GM12874 (cell line): ENCODE results near the gene CDK19.

Experiments
- TF ChIP-seq, protein P1 (sequence below): IDR thresholded peaks from 2 replicates; pipeline ENCODE4 v1.5.1; 2011; ENCODE audit warnings: low read depth, mild to moderate bottlenecking, control low read depth, low read length, moderate library complexity; ENCODE audit not compliant: insufficient read depth

CDK19 gene

DNA sequence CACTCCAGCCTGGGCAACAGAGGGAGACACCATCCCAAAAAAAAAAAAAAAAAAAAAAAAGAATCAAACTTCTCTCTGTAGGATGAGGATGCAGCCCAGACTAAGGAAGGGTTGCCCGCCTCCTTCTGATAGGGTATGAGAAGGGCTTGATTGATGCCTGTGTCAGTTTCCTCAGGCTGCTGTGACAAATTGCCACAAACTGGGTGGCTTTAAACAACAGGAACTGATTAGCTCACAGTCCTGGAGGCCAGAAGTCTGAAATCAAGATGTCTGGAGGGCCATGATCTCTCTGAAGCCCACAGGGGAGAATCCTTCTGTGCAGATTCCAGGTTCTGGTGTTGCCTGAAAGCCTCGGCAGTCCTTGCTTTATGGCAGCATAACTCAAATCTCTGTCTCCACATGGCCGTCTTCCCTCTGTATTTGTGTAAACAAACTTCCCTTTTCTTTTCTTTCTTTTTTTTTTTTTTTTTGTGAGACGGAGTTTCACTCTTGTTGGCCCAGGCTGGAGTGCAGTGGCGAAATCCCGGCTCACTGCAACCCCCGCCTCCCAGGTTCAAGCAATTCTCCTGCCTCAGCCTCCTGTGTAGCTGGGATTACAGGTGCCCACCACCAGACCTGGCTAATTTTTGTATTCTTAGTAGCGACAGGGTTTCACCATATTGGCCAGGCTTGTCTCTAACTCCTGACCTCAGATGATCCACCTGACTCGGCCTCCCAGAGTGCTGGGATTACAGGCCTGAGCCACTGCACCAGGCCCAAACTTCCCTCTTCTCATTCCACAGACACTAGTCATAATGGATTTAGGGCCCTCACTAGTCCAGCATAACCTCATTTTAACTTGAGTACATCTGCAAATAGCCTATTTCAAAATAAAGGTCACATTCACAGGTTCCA, 11.2 kb upstream of the CDK19 start:
- TF ChIP-seq, protein P1, sequence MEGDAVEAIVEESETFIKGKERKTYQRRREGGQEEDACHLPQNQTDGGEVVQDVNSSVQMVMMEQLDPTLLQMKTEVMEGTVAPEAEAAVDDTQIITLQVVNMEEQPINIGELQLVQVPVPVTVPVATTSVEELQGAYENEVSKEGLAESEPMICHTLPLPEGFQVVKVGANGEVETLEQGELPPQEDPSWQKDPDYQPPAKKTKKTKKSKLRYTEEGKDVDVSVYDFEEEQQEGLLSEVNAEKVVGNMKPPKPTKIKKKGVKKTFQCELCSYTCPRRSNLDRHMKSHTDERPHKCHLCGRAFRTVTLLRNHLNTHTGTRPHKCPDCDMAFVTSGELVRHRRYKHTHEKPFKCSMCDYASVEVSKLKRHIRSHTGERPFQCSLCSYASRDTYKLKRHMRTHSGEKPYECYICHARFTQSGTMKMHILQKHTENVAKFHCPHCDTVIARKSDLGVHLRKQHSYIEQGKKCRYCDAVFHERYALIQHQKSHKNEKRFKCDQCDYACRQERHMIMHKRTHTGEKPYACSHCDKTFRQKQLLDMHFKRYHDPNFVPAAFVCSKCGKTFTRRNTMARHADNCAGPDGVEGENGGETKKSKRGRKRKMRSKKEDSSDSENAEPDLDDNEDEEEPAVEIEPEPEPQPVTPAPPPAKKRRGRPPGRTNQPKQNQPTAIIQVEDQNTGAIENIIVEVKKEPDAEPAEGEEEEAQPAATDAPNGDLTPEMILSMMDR: no peak

DNA sequence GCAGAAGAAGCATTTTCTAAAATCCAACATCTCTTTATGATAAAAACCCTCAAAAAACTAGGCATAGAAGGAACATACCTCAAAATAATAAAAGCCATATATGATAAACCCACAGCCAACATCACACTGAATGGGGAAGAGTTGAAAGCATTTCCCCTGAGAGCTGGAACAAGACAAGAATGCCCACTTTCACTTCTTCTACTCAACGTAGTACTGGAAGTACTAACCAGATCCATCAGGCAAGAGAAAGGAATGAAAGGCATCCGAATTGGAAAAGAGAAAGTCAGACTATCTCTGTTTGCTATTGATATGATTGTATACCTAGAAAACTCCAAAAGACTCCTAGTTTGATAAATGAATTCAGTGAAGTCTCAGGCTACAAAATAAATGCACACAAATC, 7.9 kb upstream of the CDK19 start:
- TF ChIP-seq, protein P1: no peak

DNA sequence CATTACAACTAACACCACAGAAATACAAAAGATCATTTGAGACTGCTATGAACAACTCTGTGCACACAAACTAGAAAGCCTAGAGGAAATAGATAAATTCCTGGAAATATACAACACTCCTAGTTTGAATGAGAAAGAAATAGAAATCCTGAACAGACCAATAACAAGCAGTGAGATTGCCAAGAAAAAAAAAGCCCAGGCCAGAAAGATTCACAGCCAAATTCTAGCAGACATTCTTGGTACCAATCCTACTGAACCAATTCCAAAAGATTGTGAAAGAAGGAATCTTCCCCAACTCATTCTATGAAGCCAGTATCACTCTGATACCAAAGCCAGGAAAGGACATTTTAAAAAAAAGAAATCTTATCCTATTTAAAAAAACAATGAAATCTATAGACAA, 7.0 kb upstream of the CDK19 start:
- TF ChIP-seq, protein P1: no peak

DNA sequence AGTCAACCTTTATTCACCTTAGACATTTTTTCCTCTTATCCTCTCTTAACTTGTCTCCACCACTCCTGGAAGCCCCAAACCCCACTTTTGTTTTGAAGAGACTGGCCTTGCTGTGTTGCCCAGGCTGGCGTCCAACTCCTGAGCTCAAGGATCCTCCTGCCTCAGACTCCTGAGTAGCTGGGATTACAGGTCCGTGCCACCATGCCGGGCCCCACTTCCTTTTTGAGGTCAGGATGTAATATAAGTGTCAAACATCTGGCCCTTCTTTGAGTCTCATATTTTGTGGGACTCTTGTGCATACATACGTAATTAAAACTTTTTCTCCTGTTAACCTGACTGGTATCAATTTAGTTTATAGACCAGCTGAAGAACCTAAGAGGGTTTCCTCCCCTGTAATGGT, 1.4 kb upstream of the CDK19 start:
- TF ChIP-seq, protein P1: no peak

DNA sequence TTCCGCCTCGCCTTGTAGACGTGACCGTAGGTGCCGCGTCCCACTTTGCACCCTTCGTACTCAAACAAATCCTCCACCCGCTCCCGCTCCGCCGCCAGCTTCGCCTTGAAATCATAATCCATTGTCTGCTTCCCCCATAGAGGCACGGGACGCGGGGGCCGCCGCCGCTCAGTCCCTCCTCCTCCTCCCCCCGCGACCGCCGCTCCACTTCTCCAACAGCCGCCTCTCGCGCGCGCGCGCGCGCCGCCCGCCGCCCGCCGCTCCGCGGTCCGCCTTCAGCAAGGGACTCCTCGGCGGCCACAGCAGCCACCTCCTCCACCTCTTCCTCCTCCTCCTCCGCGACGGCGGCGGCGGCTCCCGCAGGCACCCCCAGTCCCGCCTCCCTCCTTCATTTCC, 256 bp downstream of the CDK19 start:
- TF ChIP-seq, protein P1: no peak

DNA sequence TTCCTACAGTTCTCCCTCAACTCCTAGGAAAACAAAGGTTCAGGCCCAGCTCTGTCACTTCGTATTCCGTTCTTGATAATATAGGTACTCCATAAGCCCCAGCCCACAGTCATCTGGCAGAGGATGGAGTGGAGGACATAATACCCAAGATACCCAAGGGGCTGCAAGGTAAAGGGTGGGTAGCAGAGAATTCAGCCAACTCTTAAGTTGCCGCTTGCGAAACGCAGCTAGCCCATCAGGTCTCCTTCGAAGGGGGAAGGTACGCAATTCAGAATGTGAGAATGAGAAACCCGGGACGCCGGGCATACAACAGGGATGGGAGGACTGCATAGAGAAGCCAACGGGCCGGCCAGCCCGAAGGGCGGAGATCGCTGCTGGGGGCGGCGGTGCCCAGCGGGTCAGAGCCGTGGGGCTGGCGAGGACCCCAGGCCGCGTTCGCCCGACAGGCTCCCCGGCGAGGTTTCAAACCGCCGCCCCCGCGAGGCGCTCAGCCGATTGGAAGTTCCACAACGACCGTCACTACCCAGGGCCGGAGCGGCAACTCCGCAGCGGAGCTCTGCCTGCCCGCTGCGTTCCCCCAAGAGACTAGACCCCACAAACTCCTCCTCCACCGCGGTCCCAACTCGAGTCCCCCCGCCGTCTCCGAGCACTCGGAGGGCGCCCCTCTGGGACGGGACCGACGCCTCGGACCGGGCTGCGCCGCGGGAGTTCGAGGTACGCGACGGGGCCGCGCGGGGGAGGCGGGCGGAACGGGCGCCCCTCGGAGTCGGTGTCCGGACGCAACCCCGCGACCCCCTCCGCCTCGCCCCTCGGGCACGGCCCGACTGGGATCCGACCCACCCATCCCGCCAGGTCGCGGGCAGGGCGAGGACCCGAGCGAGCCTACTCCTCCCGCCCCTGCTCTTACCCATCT, 911 bp downstream of the CDK19 start:
- TF ChIP-seq, protein P1: no peak

DNA sequence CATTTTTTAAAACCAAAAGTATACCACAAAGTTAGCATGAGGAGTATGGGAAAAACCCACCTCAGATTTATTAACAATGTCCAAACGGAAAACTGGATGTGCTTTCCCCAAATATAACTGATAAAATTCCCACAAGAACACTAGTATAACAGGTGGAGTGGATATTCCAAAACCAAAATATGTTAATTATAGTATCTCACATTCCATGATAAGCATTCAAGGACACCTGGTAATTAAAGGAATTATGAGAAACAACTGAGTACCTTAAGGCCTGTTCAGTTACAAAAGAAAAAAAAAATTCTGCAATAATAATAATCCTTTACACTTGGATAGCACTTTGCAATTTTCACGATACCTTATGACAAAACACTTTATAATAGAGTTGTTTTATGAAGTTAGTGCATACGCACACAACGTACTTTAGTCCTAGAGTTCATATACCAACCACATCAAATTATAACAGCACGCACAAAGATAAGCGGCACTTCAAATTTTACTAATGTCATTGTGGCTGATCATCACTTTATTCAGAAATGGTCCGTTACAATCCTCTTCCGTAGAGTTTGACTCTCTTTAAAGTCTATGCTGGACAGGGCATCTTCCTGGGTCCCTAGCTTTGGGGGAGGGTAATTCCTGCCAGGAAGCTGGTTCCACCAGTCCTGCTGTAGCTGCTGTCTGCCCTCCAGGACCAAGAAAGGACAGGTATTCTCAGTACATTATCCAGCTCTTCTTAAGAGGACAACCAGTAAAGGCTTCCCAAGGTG, 1.7 kb downstream of the CDK19 start:
- TF ChIP-seq, protein P1: no peak
